IPS-NIHi7 (cell line): ENCODE data around the gene GMIP.

Experiments
- DNase-seq: peaks from one replicate; pipeline ENCODE4 v3.0.0; 2012; ENCODE audit warnings: mixed read lengths; ENCODE audit errors: extremely low spot score

The GMIP gene

DNA sequence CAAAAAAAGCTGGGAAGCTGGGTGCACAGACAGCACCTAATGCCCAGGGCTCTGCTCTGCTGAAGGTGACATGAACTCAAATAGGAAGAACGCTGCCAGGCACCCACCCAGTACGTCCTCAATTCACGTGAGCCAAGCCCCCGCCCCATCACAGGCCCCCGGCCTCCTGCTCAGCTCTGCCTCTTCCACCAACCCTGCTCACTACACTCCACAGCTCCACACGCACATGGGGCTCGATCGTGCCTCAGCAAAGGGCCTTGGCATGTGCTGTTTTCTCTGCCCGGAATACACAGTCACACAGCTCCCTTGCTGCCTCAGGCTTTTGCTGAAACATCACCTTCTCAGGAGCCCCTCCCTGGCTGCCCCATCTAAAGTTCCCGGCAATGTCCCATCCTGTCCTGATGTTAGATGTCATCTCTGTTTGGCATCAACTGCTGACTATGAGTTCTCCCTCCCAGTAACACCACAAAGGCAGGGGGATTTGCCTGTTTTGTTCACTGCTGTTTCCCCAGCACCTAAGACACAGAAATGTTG is 17.8 kb upstream of the GMIP start:
- no peak for DNase-seq

DNA sequence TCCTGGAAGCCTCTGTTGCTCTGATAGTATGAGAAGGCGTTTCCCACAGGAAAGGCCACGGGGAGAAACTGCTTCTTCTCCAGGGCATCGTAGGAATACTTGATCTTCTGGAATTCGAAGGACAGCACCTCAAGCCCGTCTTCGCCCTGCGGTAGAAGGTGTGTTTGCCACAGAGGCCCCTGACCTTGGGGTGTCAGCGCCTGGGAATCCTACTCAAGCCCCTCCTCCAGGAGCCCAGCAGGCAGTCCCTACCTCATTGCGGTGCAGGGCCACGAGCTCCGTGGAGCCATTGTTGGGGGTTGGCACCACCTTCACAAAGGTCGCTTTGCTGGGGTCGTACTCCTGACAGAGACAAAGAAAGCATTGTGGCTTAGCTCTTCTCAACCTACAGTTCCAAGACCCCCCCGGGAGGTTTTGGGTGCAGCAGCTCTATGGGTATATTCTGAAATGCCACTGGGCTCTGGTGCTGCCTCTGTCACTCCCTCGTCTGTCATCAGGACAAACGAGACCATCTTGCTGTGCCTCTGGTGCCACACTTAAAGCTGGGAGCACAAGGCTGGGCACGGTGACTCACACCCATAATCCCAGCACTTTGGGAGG is 16.3 kb upstream of the GMIP start:
- DNase-seq: no peak

DNA sequence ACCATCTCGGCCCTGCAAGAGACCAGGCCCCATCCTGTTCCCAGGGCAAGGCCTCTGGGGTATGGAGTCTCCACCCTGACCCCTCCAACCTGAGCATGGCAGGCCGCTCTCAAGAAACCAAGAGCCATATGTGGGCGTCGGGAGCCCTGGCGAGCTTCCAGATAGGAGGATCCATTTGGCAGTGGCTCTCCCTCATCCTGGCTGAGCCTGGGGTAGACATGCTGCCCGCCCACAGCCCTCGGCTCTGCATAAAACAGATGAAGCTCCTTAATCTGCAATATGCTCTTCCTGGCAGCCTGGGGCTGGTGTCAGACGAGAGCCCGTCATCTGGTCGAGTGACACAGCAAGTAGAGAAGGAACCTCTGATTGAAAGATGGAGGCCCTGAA is 13.9 kb upstream of the GMIP start:
- no peak for DNase-seq

DNA sequence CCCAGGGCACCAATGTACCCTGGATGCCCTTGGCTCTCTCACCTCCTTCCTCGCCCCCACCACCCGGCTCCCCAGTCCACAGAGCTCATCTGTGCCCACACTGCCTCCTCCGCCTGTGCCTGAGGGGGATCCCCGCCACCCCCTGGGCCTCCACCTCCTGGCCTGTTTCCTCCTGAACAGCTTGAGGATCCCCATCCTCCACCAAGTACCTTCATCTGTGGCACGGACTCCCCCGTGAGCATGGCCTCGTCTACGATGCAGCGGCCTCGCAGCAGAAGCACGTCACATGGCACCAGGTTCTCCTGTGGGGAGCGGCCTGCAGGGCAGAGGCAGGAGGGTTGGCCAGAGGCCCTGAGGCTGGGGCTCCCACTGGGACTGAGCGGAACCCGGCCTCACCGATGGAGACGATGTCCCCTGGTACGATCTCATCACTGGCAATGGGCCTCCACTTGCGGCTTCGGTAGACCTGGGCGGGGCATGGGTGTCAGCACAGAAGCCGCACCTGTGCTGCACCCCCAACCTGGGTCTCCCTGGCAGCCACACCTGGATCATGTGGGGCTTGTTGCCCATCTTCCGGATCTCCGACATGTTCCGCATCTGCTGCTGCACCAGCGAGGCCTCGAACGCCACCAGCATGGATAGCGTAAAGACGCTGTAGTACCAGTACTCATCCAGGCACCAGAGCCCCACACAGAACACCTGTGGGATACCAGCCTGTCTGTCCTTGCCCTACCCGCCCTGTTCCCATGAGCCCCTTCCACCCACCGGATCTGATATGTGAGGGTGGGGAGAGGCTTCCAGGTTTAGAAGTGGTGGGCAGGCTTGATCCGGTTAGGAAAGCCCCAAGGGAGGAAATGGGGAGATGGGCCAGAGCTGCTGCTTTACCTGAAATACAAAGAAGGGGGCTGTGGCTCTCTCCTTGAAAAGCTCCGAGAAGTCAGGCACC is 13.3 kb upstream of the GMIP start:
- DNase-seq: no peak

DNA sequence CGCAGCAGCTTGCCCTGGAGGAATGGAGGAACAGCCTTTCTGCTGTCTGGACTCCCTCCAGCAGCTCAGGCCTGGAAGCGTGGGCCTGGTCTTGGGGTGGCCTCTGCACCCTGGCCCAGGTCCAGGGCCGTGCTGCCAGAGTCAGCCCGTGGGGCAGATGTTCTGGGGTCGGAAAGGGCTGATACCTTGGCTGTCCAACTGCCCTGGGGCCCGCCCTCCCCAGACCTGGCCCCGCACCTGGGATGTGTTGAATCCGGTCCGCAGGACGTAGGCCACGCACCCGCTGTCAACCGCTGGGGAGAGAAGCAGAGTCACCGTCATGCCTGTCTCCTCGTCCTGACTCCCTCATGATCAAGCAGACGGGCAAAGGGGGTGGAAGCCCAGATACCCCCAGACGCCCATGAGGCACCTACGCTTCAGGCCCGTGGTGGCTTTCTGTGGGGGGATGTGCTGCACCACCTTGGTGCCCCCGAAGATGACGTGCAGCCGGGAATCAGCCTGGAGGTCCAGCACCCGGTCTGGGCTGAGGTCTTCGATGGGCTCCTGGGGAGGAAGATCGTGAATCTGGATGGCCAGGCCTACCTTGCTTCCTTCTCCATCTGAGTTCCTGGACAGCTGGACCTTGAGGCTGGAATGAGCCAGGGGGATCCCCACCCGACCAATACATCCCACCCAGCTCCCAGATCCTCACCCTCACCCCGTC is 12.3 kb upstream of the GMIP start:
- DNase-seq: no peak

DNA sequence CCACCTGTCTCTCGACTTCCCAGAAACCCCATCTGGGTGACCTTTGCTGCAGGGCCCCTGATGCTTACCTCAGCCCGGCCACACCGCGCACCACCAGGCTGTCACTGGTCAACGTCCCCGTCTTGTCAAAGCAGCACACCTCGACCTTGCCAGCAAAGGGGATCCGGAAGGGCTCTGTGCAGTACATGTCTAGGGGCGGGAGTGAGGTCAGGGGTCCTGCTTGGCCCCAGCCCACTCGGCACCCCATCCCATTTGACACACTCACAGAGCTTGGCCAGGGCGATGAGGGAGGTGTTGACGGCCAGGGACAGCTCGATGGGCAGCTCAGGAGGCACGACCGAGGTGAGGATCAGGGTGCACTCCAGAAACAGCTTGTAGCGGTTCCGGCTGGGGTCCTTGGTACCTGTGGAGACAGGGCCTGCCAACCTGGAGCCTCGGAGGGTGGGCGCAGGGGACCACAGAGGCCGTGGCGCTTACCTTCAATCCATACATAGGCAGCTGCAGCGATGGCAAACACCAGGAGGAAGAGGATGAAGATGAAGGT is 11.7 kb upstream of the GMIP start:
- no peak for DNase-seq

DNA sequence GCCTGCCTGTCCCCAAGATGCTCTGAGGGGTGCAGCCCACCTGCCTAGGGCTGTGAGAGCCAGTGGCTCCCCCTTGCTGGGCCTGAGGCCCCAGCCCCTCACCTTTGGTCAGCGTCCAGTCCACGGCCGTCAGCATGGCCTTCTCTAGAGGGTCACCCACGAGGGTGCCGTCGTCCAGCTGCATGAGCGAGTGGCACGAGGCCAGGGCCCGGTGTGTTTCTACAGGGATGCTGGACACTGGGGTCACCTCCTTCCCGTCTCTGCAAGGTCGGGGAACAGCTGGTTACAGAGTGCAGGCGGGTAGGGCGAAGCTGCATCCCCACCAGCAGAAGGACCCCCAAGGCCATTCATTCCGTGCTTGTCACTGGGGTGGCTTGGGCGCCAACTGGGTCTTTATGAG is 11.0 kb upstream of the GMIP start:
- DNase-seq: no peak

DNA sequence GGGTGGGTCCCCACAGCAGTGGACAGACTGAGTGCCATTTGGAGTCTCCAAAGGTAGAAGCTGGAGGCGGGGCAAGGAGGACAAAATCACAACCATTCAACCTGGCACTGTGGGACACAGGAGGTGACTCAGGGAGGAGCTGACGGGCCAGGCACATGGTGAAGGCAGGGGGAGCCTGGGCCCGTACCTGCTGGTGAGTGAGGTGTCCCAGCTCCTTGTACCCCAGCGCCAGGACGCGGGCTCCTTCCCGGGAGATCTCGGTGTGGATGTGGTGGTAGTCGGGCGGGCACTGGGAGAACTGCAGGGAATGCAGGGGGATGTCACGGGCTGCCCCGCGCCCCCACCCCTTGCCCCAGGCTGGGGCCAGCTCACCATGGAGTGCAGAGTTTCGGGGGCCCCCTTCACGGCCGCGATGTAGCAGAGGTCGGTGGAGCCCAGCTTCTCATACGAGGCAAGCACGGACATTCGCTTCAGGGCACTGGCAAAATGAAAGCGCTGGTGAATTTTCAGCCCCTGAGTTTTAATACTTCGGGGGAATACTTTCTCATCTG is 10.2 kb upstream of the GMIP start:
- no peak for DNase-seq

DNA sequence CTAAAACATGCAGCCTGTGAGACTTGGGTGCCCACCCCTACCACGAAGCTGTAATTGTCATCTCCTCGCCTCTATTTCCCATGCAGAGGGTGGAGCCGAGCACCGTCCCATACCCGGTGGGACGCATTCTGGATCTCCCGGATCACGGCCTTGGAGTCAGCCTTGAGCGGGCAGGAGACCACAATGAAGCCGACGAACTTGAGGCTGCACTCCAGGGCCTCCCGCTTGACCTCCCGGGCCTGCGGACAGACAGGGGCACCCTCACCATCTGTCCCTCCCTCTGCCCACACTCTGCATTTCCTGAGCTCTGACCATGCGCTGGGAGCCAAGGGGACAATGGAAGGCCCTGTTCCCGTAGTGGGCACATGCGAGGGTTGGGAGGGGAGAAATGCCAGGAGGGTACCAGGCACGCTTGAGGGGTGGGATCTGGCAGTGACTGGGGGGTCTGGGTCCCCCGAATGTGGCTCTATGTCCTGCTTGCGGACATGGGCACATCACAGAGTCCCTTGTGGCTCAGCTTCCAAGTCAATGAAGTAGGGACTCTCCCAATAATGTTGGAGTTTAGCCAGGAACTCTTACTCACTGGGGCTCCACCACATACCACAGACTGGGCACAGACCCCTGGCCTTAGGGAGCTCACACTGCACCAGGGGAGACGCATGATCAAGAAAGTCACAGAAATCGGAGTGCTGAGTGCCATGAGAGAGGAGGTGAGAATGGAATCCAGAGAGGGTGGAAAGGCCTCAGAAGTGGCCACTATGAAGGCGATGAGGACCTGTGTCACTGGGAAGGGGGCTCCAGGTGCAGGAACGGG is 9.2 kb upstream of the GMIP start:
- no peak for DNase-seq

DNA sequence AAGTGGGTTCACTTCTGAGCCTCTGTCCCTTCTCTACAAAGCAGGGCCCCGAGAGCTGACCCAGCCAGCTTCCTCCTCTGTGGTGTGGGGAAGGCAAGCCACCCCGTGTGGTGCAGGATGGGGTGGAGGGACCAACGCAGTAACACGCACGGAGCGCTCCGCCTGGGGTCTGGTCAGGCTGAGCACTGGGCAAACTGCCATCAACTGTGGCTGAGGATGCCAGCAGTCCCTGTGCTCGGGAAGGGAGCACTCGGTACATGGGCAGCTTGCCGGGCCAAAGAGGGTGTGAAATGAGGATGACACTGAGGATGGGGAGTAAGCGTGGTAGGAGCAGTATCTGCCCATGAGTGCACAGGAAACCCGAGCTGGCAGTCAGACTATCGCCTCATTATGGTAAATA is 7.6 kb upstream of the GMIP start:
- DNase-seq: no peak

DNA sequence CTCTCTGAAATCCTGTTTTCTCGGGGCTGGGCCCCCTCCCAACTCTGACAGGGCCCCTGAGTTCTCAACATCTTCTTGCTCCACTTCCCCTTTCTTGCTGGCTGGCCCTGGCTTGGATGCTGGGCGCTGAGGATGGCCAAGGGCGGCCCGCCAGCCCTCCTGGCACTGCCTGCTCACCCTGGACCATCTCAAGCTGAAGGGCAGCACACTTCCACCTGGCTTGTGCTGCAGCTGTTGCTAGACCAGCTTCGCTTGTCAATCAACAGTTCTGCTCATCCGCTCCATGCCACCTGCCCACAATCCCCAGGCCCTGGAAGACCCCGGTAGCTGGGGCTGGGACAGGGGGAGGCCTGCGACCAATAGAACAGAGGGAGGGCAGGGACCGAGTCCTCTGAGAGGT is 6.9 kb upstream of the GMIP start:
- DNase-seq: no peak

DNA sequence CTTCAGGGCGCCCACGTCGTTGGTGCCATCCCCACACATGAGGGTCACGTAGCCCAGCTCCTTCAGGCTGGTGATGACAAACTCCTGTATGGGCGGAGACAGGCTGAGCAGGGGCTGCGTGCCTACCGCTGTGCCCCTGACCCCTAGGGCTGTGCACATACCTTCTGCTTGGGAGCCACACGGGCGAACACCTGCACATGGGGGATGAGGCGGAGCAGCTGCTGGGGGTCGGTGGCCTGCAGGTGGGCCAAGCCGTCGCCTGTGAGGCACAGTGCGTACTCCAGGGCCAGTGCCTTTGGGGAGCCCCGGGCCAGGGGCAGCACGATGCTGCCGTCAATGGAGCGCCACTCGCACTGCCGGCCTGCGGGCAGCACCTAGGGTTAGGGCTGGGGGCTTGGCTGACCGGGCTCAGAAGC is 6.1 kb upstream of the GMIP start:
- DNase-seq: no peak

DNA sequence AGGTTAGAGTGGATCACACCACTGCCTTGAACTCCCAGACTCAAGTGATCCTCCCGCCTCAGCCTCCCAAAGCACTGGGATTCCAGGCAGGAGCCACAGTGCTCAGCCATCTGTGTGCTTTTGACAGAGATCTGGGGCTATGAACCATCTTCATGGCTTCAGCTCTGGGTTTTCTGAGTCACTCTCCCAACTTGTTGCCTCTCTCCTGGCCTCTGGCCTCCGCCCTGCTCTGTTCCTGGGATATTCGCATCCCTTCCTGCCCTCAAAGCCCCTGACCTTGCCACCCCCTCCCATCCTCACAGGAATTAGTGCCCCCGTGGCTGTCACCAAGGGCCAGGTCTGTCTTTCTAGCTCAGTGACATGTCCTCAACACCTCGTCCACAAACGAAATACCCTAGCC is 5.7 kb upstream of the GMIP start:
- DNase-seq: no peak

DNA sequence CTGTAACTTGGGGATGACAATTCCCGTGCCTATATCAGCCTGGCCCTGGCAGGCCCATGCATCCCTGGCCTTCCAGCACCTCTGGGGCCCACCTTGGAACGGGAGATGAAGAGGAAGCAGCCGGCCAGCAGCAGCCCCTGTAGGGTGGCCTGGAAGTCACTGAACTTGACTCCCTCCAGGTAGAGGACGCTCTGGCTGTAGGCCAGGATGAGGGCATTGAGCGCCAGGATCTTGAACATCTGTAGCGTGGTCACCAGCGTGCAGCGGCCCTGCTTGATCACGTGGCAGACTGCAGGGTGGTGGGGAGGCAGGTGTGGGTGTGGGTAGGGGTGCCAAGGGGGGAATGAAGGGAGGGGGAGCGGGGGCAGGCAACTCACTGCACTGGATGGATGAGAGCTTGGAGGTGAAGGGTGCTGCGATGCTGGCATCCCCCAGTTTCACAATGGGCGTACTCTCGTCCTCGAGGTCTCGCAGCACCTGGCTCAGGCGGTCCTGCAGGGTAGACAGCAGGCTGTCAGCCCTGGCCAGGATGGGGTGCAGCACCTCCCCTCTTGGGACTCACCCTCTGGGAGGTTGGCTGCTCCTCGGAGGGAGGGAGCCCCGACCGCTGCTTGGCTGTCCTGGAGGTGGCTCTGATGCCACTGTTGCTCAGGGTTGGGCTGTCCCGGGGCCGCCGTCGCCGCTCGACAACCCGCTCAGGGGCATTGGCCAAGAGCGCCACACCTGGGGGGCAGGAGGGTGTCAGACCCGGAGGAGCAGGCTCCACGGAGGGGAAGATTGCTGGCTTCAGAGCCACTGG is 3.8 kb upstream of the GMIP start:
- DNase-seq: no peak

DNA sequence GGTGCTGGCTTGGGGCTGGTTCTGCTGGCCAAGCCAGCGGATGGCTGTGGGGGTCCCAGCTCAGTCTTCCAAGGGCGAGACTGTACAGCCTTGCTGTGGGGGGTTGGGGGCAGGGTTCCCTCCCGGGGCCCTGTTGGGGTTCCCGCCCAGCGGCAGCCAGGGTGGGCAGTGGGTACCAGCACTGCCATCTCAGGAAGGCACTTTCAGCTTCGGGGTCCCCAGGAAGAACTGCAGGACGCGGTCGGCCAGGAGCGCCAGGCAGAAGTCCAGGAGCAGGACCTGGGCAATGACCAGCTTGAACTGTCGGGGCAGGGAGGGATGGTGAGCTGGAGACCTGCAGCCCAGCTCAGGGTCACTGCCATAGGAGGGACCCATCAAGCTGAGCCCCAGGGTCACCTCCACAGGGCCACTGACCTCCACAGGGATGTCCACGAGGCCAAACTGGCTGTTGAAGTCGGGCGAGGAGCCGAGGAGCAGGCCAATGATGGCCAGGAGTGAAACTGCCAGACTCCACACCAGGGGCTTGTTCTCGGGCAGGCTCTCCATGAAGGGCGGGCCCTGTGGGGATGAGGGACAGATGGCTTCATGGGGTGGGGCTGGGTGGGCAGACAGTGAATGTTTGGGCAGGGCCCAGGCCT is 1.9 kb upstream of the GMIP start:
- DNase-seq: no peak

DNA sequence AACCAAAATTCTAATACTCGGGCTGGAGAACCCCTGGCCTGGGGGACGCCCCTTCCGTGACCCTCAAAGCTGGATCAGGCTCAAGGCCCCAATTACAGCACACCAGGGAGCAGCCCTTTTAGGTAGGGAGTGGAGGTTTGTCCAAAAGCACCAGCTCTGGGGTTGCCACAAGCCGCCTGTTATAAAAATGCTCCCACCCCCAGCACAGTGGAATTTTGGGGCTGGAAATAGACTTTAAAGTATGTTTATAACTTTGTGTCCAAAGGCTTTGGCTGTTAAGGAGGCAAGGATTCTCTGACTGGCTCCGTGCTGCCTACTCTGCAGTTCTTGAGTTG is 564 bp upstream of the GMIP start:
- no peak for DNase-seq

DNA sequence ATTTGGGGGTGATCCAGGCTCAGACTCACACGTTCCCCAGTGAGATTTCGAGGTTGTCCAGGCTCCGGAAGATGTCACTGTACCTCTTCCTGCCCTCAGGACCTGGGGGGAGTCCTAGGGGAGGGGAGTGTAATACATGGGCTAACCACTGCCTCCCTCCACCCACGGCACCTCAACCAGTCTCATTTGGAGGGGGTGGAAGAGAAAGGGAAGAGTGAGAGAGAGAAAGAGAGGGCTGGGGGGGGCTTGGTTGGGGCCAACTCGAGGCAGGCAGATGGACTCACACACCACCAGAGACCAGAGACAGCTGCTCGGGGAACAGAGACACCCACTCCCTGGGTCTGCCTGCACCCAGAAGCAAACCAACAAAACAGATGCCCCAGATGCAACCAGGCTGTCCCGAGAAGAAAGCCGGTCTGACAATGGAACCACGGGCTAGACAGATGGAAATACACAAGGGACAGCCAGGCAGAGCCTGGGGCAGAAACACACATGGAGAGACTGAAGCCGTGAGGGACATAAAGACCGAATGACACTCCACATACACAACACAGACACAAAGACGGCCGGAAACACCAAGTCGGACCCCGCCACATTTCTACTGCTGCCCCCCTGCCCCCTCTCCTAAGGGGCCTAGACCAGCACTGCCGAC is 825 bp downstream of the GMIP start:
- DNase-seq: no peak

DNA sequence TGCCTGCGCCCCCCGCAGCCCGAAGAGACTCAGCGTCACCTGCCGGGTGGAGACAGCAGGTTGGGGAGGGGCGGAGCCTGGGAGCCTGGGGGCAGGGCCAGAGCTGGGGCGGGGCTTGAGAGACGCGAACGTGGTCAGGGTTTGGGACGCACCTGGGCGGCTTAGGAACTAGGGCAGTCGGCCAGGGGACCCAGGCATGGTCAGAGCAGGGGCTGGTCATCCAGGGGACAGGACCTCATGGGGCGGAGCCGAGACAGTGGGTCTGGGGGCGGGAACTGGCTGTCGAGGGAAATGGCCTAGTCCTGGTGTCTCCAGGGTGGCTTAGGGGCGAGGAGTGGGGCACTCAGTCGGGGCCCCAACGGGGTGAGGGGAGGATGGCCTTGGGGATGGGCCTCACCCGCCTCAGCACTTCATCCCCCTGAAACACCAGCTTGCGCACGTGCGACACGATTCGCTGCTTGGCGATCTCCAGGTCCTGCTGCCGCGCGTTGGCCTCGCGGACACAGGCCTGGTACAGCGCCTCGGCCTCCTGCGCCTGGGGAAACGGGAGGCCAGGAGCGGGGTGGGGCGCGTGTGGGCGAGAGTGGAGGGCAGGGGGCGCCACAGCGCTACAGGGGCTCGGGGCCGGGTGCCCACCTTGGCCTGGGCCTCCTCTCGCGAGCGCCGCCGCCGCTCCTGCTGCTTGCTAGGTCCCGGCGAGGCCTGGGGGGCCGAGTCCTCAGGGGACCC is 5.8 kb downstream of the GMIP start:
- peak; percentile 93 for DNase-seq

DNA sequence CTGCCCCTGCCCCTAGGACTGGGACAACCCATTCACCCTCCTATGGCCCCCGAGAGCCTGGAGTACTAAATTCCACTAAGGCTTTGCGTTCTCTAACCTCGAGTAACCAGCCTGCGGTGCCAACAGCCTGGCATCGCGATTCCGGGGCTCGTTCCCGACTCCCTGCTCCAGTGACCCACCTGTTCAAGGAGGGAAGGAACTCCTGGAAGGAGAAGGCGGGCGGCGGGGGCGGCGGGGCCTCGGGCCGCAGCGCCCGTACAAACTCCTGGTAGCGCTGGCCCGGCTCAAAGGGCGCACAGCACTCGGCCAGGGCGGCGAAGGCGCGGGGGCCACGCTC is 6.3 kb downstream of the GMIP start:
- no peak for DNase-seq
